DOHH2 (cell line): ENCODE measurements around the gene CLIC5.

Experiments used
- CTCF ChIP-seq: fragments of 200-600 bp; sonication (generic); IDR thresholded peaks from one replicate; pipeline ENCODE4 v1.5.1; 2014; ENCODE audit warnings: antibody characterized with exemption, mild to moderate bottlenecking, low read depth, low read length; ENCODE audit not compliant: poor library complexity, severe bottlenecking
- EZH2phosphoT487 ChIP-seq: fragments of 200-600 bp; sonication (generic); IDR thresholded peaks from 2 replicates; pipeline ENCODE4 v1.6.1; 2017; ENCODE audit warnings: borderline replicate concordance, mild to moderate bottlenecking, antibody characterized with exemption, low read length, moderate library complexity, mixed read lengths

GRCh38 chr6:45921691-45922281, 93.9 kb downstream of the CLIC5 start:
- TF ChIP-seq CTCF = no peak
- no peak for TF ChIP-seq EZH2phosphoT487
